Activated naive CD8-positive, alpha-beta T cell treated with anti-CD3 and anti-CD28 coated beads, Interleukin-2, amount 10 ng/mL, durations not matched to agents 7 days and 5 days (primary cell): ENCODE measurements around the gene SHROOM3. TPM values are rescaled to one million over a fixed set of nuclear protein-coding genes. Genes with fewer than 3 reads are reported as not detected.

Experiments used
- ATAC-seq: fragments of 150-1000 bp; cut with Tn5 transposase; one replicate; pipeline ENCODE4 v1.10.0; 2021; ENCODE audit warnings: low read depth, moderate library complexity
- POLR2A ChIA-PET: fragments of 350-600 bp; sonication (Branson Sonifier 250); formaldehyde crosslinking; loops from one replicate; lab custom pipeline; 2021; ENCODE audit warnings: antibody characterized with exemption; lab: Charles Lee
- DNase-seq: peaks from one replicate; pipeline ENCODE4 v3.0.0; 2021
- H3K27ac Mint-ChIP-seq: one replicate; pipeline ENCODE4 v1.8.0; 2022; ENCODE audit warnings: mild to moderate bottlenecking, mixed read lengths
- H3K27me3 Mint-ChIP-seq: one replicate; pipeline ENCODE4 v1.8.0; 2022; ENCODE audit warnings: mild to moderate bottlenecking, moderate library complexity, mixed read lengths
- H3K36me3 Mint-ChIP-seq: one replicate; pipeline ENCODE4 v1.8.0; 2021; ENCODE audit warnings: mild to moderate bottlenecking, mixed read lengths
- H3K4me1 Mint-ChIP-seq: one replicate; pipeline ENCODE4 v1.8.0; 2021; ENCODE audit warnings: mixed read lengths
- H3K4me3 Mint-ChIP-seq: one replicate; pipeline ENCODE4 v1.8.0; 2022; ENCODE audit warnings: mild to moderate bottlenecking, moderate library complexity, mixed read lengths
- H3K9me3 Mint-ChIP-seq: one replicate; pipeline ENCODE4 v1.8.0; 2021; ENCODE audit warnings: mixed read lengths
- total RNA-seq, 2 experiments: library from RNA; stranded (reverse); gene quantifications; one replicate each; pipeline ENCODE4 v1.2.3, GENCODE V29; 2021

The SHROOM3 gene
- total RNA-seq, 2 experiments from 2014 or later, result not detected

GRCh38 chr4:76683144-76683543, 248.1 kb downstream of the SHROOM3 start:
- H3K4me1 Mint-ChIP-seq, result no peaks in the 10 kb centered on the region
- no peaks in the 10 kb centered on the region for H3K9me3 Mint-ChIP-seq
- POLR2A ChIA-PET, result no interaction called here
- no peaks in the 10 kb centered on the region for H3K36me3 Mint-ChIP-seq
- no peak for ATAC-seq
- H3K27me3 Mint-ChIP-seq, result peaks cover 52% of the 10 kb centered on the region
- H3K4me3 Mint-ChIP-seq, result no peak overlapping the region
- no peak overlapping the region for H3K27ac Mint-ChIP-seq
- no peak for DNase-seq

- no peak overlapping the region for H3K4me3 Mint-ChIP-seq
- no peaks in the 10 kb centered on the region for H3K9me3 Mint-ChIP-seq
- H3K27ac Mint-ChIP-seq, result no peak overlapping the region
- H3K4me1 Mint-ChIP-seq, result peaks cover 19% of the 10 kb centered on the region
- DNase-seq (no peak), ATAC-seq (no peak)
- POLR2A ChIA-PET, result interaction anchor here (1.5 kb wide), 1 partner anchor 10 kb away, joined by 4 read pairs; no protein-coding TSS in a partner anchor
- peaks cover 2% of the 10 kb centered on the region for H3K36me3 Mint-ChIP-seq
- peaks cover 83% of the 10 kb centered on the region for H3K27me3 Mint-ChIP-seq
Observed at GRCh38 chr4:76687746-76688448, 252.9 kb downstream of the SHROOM3 start.

- no peaks in the 10 kb centered on the region for H3K9me3 Mint-ChIP-seq
- peak overlapping the region; percentile 71 for H3K4me3 Mint-ChIP-seq
- DNase-seq (no peak), ATAC-seq (no peak)
- peaks cover 85% of the 10 kb centered on the region for H3K27me3 Mint-ChIP-seq
- POLR2A ChIA-PET, result interaction anchor here (1.5 kb wide), 1 partner anchor 9 kb away, joined by 4 read pairs; no protein-coding TSS in a partner anchor
- H3K4me1 Mint-ChIP-seq, result peaks cover 19% of the 10 kb centered on the region
- H3K36me3 Mint-ChIP-seq, result peaks cover 2% of the 10 kb centered on the region
- H3K27ac Mint-ChIP-seq, result no peak overlapping the region
Observed at GRCh38 chr4:76688619-76689144, 253.7 kb downstream of the SHROOM3 start.

GRCh38 chr4:76689145-76689817, 254.3 kb downstream of the SHROOM3 start:
- Mint-ChIP-seq H3K27me3 (peaks cover 85% of the 10 kb centered on the region), H3K4me1 (peaks cover 19% of the 10 kb centered on the region), H3K36me3 (peaks cover 2% of the 10 kb centered on the region), H3K9me3 (no peaks in the 10 kb centered on the region), H3K27ac (no peak overlapping the region), H3K4me3 (peak overlapping the region; percentile 81)
- POLR2A ChIA-PET, result interaction anchor here (1.5 kb wide), 1 partner anchor 8 kb away, joined by 4 read pairs; no protein-coding TSS in a partner anchor
- ATAC-seq (peak; percentile 77), DNase-seq (peak; percentile 59)

- Mint-ChIP-seq H3K27me3 (peaks cover 83% of the 10 kb centered on the region), H3K4me1 (peaks cover 19% of the 10 kb centered on the region), H3K36me3 (peaks cover 2% of the 10 kb centered on the region), H3K4me3 (peak overlapping the region; percentile 81), H3K27ac (no peak overlapping the region), H3K9me3 (no peaks in the 10 kb centered on the region)
- DNase-seq (no peak), ATAC-seq (no peak)
- POLR2A ChIA-PET, result no interaction called here
Observed at GRCh38 chr4:76690011-76690905, 255.2 kb downstream of the SHROOM3 start.

GRCh38 chr4:76690906-76691275, 255.9 kb downstream of the SHROOM3 start:
- Mint-ChIP-seq H3K4me1 (peaks cover 19% of the 10 kb centered on the region), H3K27ac (no peak overlapping the region)
- POLR2A ChIA-PET, result no interaction called here

GRCh38 chr4:76691807-76692582, 257.0 kb downstream of the SHROOM3 start:
- H3K4me3 Mint-ChIP-seq, result peak overlapping the region; percentile 39
- H3K27me3 Mint-ChIP-seq, result peaks cover 76% of the 10 kb centered on the region
- POLR2A ChIA-PET, result no interaction called here
- no peak for DNase-seq
- H3K27ac Mint-ChIP-seq, result no peak overlapping the region
- ATAC-seq, result no peak
- H3K9me3 Mint-ChIP-seq, result no peaks in the 10 kb centered on the region
- peaks cover 2% of the 10 kb centered on the region for H3K36me3 Mint-ChIP-seq
- H3K4me1 Mint-ChIP-seq, result peaks cover 21% of the 10 kb centered on the region

More at GRCh38 chr4:76690906-76691275, 255.9 kb downstream of the SHROOM3 start:
- DNase-seq (no peak), ATAC-seq (no peak)
- Mint-ChIP-seq H3K9me3 (no peaks in the 10 kb centered on the region), H3K36me3 (peaks cover 2% of the 10 kb centered on the region), H3K27me3 (peaks cover 80% of the 10 kb centered on the region), H3K4me3 (no peak overlapping the region)

GRCh38 chr4:76692761-76693160, 257.7 kb downstream of the SHROOM3 start:
- H3K4me3 Mint-ChIP-seq, result no peak overlapping the region
- no peaks in the 10 kb centered on the region for H3K9me3 Mint-ChIP-seq
- H3K4me1 Mint-ChIP-seq, result peaks cover 29% of the 10 kb centered on the region
- POLR2A ChIA-PET, result interaction anchor here (0.7 kb wide), 1 partner anchor 203 kb away, joined by 3 read pairs; no protein-coding TSS in a partner anchor
- H3K36me3 Mint-ChIP-seq, result peaks cover 2% of the 10 kb centered on the region
- peaks cover 70% of the 10 kb centered on the region for H3K27me3 Mint-ChIP-seq
- ATAC-seq (no peak), DNase-seq (no peak)
- H3K27ac Mint-ChIP-seq, result no peak overlapping the region

- H3K36me3 Mint-ChIP-seq, result peaks cover 2% of the 10 kb centered on the region
- ATAC-seq (no peak), DNase-seq (no peak)
- no peak overlapping the region for H3K4me3 Mint-ChIP-seq
- peaks cover 26% of the 10 kb centered on the region for H3K4me1 Mint-ChIP-seq
- H3K9me3 Mint-ChIP-seq, result no peaks in the 10 kb centered on the region
- no peak overlapping the region for H3K27ac Mint-ChIP-seq
- peaks cover 57% of the 10 kb centered on the region for H3K27me3 Mint-ChIP-seq
- POLR2A ChIA-PET, result no interaction called here
Observed at GRCh38 chr4:76694056-76694455, 259.0 kb downstream of the SHROOM3 start.

- no peak for DNase-seq
- Mint-ChIP-seq H3K27me3 (peaks cover 40% of the 10 kb centered on the region), H3K27ac (peak overlapping the region; percentile 48), H3K9me3 (no peaks in the 10 kb centered on the region), H3K36me3 (no peaks in the 10 kb centered on the region), H3K4me1 (peaks cover 19% of the 10 kb centered on the region), H3K4me3 (no peak overlapping the region)
- POLR2A ChIA-PET, result no interaction called here
- no peak for ATAC-seq
Observed at GRCh38 chr4:76696109-76696508, 261.1 kb downstream of the SHROOM3 start.

- H3K4me3 Mint-ChIP-seq, result peak overlapping the region; percentile 61
- ATAC-seq, result peak; percentile 99
- peak overlapping the region; percentile 87 for H3K27ac Mint-ChIP-seq
- peaks cover 12% of the 10 kb centered on the region for H3K4me1 Mint-ChIP-seq
- H3K9me3 Mint-ChIP-seq, result no peaks in the 10 kb centered on the region
- POLR2A ChIA-PET, result interaction anchor here (0.7 to 1.3 kb wide), 4 partner anchors 8 to 461 kb away, joined by 3 to 5 read pairs (median 4); partner anchors contain the start of gene SEPTIN11
- DNase-seq, result no peak
- no peaks in the 10 kb centered on the region for H3K36me3 Mint-ChIP-seq
- H3K27me3 Mint-ChIP-seq, result peaks cover 29% of the 10 kb centered on the region
Observed at GRCh38 chr4:76697129-76697803, 262.2 kb downstream of the SHROOM3 start.

- DNase-seq (no peak), ATAC-seq (no peak)
- Mint-ChIP-seq H3K27ac (peak overlapping the region; percentile 87), H3K27me3 (peaks cover 23% of the 10 kb centered on the region), H3K4me3 (no peak overlapping the region), H3K4me1 (peaks cover 12% of the 10 kb centered on the region), H3K36me3 (no peaks in the 10 kb centered on the region), H3K9me3 (no peaks in the 10 kb centered on the region)
- POLR2A ChIA-PET, result interaction anchor here (1.2 to 1.3 kb wide), 2 partner anchors 9 to 251 kb away, joined by 3 to 4 read pairs; partner anchors contain the start of gene SEPTIN11
Observed at GRCh38 chr4:76698141-76698540, 263.1 kb downstream of the SHROOM3 start.
